Stimulated activated CD4-positive, alpha-beta T cell treated with anti-CD3 and anti-CD28 coated beads, Interleukin-4, amount 100 ng/mL, for 48 hours (primary cell): ENCODE results near the gene TMPRSS4.

Experiments
- DNase-seq, 2 donors: peaks; one replicate each; pipeline ENCODE4 v3.0.0-alpha.2; 2020; ENCODE audit warnings: low read depth in 2 of 2

Gene TMPRSS4

DNA sequence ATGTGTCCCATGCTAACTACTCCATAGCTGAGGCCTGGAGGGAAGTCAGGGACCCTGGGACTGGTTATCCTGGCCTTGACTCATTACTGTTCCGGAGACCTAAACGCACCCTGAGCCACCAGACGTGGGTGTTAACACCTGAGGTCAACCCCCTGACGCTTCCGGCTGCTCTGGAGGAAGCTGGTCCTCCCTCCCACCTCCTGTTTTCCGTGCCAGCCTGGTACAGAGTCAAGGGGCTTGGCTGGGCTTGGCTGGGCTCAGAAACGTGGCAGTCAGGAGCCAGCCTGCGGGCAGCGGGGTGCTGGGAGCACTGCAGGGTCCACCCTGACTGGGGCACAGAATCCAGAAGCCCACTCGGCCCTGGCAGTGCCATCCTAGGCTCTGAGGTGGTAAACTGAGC is 2.6 kb downstream of the TMPRSS4 start:
- no peak for DNase-seq

DNA sequence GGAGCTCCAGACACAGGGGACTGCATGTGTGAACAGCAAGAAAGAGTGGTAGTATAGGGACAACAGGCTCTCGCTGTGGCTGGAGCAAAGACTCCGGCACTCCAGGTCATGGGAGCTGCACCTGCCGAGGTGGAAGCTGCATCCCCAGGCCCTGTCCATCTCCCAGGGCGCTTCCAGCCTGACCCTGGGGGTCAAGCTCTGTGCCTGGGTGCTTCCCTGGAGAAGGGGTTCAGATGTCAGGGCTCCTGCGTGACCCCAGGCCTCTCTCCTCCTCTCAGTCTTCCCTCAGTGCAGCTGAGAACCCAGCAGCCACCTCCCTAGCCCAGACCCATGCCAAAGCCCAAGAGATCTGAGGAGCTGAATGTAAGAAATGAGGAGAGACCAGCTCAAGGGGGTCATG is 3.4 kb downstream of the TMPRSS4 start:
- no peak for DNase-seq

DNA sequence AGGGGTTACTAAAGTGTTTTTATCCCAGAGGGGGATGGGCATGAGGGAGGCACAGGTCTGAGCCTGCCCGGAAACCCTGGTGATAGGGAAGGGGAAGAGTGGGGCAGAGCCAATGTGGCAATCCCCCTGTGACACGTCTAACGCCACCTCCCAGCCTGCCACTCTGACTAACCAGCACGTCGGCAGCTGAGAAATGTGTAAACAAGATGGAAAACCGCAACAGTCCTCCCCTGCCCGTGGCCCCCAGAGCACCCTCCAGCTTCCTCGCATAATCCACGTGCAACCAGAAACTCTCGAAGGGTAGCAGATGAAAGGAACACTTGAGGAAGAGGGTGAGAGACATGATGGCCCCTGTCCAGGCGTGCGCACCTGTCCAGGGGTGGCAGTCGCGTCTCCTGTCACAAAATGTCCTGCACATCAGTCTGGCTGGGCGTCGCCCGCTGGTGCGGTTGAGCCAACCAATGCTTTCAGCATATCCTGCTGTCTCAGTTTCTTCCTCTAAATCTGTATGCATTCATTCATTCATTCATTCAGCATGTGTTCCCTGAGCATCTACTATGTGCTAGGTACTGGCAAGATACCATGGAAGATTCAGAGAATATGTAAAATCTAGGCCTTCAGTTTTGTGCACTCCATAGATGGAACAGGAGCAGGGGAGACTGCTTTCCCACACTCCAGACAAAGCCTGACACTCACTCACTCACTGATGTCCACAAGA is 4.5 kb downstream of the TMPRSS4 start:
- no peak for DNase-seq

DNA sequence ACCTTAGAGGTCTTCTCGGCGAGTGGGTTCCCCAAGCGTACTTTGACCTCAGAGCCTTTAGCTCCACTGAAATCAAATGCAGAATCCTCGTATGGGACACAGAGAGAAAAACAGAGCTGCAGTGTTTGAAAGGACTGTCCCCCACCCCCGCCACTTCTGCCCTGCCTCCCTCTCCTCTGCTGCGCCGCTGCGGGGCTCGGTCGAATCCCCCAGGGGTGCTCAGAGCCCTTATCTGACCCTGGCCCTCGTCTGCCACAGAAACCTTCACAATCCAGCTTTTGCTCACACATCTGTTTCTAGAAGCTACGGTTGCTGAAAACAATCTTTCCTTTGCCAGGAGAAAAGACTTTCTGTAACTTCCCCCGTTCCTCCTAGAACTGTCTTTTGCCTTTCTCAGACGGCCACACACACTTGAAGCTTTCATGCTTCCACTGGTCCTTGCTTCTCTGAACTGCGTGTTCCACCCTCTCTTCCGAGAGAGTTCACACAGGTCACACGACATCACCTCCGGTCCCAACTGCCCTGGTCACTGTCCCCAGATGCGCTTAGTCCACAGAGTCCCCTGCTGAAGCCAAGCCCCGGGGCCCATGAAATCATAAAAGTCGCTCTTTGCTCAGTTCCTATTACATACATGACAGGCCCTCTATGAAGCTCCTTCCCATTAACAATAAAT is 6.1 kb downstream of the TMPRSS4 start:
- DNase-seq: no peak

DNA sequence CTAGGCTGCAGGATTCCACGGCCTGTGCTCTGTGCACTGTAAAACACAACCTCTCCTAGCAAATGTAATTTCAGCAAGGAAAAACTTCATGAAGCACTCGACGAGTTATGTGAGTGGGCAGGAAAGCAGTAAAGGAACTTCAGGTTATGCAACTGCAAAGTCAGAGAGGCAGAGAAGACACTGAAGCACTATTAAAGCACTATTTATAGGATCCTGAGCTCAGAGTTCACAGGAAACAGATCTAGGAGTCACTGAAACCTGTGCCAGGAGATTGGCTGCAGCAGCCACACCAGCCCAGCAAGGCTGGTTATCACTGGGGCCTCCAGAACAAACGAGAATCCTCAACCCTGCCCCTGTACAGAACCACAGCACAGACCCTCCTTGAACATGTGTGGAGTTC is 7.4 kb downstream of the TMPRSS4 start:
- no peak for DNase-seq

DNA sequence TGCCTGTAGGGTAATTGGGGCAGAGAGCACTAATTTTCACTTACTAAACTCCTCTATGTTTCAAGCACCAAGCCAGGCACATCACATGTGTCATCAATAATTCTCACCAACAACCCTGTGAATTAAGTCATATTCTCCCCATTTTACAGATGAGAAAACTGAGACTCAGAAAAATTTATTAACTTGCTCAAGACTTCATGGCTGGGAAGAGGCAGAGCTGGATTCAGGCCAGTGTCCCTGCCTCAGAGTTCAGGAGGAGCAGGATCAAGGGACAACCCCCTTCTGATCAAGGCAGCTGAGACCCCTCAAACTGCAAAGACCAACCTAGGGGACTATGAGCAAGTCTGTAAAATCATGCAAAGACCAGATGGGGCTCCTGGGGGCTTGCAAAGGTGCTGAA is 7.8 kb downstream of the TMPRSS4 start:
- no peak for DNase-seq

DNA sequence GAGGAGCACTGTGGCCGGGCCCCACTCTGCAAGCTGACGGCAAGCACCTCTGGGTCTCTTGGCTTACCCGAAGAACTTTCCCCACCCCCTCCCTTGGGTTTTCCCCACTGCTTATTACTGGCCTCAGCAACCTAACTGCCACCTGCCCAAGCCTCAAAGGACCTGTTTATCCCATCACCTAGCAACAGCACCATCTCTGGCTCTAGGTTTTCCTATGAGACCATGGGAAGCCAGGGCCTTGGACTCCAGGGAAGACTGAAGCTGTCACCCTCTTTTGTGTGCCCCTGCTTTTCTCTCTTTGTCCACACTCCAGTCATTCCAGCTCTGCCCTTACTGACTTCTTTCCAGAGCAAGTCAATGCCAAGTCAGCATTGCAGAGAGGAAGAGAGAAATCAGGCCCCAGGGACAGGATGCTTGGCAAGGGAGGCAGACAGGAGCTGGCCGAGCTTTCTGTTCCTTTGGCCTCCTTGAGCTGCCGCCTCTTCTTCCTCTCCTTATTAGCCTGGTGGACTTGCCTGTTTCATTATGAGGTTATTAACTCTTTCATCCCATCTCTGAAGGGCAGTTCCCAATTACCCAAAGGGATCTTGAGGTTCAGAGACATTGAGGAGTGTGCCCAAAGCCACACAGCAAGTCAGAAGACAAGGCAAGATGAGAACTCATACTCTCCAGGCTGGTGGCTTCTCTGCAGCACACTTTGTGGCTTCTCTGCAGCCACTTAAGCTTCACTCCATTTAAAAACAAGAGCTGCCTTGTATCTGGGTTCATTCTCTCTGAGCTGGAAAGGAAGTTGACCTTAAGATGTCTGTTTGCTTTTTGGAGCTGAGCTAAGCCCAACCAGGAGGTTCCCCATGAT is 10.3 kb downstream of the TMPRSS4 start, which contains the start of gene SMIM35:
TSS of gene SMIM35 (minus strand) at position 51 of the 856 bp plus-strand sequence. CDS start 206 bp downstream, outside the sequence.
- no peak for DNase-seq

DNA sequence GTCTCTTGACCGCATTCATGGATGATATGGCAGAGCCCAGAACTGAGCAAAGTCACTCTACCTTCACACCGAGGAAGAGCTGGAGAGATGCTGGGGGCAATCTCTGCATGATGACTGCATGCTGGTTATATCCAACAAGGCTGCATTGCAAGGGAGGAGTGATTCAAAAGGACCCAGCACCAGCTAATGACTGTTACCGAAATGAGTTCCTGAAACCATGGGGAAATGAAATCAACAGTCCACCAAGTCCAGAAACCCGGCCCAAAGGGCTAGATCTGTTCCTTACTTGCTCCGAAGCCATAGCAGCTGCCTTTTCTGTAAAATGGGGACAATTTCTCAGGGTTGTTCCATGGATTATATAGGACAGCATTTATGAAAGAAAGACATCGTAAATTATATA is 11.1 kb downstream of the TMPRSS4 start:
- no peak for DNase-seq

DNA sequence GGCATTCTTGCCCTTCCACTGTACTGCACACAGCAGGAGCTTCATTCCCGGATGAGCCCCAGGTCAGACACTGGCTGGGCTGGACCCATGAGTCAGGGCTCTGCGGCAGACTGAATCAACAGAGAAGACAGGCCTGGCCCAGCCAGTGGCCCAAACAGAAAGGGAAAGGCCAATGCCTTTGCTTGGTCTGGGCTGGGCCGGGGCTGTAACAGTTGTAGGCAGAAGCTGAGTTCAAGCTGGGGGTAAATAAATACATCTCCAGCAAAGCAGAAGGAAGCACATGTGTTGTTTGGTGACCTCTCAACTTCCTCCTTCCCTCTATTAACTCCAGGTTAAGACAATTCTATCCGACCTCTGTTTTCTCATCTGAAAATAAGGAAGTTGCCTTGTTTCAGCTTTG is 11.7 kb downstream of the TMPRSS4 start:
- DNase-seq: no peak

DNA sequence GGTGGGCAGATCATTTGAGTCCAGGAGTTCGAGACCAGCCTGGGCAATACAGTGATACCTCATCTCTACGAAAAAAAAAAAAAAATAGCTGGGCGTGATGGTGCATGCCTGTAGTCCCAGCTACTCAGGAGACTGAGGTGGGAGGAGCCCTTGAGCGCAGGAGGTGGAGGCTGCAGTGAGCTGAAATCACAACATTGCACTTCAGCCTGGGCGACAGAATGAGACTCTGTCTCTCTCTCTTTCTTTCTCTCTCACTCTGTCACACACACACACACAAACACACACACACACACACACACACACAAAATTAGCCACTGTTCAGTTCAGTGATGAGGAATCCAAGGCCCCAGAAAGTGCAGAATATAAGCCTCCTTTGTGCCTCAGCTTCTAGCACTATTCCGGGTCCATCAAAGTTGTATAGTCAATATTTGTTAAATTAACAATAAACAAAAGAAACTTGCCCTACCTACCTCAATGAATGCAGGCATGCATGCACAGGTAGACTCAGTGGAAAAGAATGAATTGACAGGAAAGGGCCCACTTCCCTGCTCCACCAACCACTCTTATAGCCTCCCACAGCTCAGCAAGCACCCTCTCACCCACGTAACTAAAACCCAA is 13.8 kb downstream of the TMPRSS4 start:
- no peak for DNase-seq

DNA sequence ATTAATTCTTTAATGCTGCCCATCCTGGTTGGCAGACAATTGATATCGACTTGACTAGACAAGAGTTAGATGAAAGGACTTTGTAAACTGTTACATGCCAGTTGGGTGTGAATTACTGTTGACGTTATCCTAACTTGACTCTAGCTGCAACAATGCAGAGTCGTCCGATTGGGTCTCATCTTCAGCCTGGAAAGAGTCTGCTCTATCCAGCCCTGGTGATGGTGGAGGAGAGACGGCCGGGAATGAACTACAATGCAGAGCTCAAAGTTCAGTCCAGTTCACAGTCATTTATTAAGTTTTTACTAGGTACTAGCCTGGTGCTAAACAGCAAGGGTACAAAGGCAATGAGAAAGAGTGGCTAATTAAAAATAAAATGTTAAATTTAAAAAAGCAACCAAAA is 14.8 kb downstream of the TMPRSS4 start:
- no peak for DNase-seq

DNA sequence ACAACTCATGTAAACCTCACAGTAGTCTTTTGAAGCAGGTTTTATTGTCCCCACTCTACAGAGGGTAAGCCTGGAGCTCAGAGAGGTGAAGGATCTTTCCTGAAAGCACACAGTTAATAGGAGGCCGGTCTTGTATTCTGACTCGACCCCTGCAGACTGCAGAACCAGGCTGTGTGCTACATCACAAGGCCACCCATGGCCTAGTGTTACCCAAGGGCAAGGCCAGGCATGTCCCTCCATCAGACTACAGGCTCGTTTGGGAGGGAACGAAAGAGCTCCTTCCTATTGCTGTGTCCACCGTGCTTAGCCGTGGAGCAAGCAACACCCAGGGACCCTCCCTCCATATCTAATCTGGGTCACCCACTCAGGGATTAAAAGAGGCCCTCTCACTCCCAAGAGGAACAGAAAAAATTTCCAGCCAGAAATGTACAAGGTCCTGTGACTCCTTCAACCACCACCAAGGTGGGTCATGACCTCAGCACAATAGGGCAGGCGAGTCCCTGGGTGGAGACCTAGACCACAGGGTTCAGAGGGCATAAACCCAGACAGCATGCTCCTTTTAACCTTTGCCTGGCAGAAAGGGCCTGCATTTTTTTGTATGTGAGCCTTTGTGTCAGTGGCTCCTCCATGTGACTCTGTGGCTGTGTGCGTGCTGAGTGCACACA is 16.2 kb downstream of the TMPRSS4 start:
- DNase-seq: no peak

DNA sequence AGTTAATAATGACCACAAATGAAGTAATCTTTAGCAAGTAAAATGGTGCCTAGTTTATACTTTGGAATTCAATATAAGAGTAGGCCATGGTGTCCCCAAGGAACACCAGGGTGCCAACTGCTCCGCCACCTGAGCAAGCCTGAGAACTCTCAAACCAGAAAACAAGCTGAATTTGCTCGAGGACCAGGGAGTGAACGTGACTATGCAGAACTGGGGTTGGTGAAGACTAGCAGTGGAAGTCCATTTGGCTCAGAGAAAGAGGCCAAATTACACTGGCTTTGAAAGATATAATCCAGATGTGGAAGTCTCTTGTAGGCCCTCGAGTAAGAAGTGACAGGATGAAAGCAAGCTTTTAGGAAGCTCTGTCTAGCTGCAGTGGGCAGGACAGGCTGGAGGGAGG is 18.6 kb downstream of the TMPRSS4 start:
- DNase-seq: no peak

DNA sequence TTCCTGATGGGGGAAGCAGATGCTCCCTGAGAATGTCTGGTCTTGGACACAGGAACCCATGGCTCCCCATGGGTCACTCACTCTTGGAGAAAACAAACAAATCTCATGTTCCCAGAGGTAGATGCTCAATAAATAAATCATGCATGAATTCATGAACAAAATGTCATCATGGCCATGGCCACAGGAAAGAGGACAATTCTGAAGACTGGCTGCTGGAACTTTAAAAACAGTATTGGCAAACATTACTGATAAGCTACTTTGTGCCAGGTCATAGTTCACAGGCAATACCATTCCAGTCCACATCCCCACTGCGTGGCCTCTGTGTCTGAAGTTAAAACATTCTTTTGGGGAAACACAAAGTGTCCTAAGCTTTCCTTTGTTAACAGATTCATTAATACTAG is 19.1 kb downstream of the TMPRSS4 start:
- DNase-seq: no peak

DNA sequence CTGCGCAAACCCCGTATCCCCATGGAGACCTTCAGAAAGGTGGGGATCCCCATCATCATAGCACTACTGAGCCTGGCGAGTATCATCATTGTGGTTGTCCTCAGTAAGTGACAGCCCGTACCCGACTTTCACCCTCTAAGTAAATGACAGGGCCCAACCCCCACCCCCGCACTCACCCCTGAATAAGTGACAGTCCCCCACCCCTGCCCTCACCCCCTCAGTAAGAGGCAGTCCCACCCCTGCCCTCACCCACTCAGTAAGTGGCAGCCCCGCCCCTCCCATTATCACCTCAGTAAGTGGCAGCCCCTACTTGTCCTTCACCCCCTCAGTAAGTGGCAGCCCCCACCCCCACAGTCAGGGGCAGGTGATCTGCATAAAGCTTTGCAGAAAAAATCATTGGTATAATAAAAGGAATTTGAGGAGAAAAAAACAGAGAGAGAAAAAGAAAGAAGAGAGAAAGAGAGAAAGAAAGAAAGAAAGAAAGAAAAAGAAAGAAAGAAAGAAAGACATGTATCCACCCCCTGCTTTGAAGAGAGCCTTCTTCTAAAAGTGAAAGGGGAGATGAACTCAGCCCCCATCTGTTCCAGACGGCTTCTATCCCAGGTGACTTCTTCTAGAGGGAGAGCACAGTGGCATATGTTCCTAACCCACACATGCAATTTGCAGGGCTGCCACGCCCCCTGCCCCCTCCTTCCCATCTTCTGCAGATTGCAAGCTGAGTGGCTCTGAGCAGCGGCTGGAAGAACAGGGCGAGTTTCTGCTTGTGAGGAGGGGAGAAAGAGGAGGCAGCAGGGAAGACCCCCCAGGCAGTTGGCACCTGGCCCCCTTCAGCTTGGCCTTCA is 22.3 kb downstream of the TMPRSS4 start:
- DNase-seq: no peak

DNA sequence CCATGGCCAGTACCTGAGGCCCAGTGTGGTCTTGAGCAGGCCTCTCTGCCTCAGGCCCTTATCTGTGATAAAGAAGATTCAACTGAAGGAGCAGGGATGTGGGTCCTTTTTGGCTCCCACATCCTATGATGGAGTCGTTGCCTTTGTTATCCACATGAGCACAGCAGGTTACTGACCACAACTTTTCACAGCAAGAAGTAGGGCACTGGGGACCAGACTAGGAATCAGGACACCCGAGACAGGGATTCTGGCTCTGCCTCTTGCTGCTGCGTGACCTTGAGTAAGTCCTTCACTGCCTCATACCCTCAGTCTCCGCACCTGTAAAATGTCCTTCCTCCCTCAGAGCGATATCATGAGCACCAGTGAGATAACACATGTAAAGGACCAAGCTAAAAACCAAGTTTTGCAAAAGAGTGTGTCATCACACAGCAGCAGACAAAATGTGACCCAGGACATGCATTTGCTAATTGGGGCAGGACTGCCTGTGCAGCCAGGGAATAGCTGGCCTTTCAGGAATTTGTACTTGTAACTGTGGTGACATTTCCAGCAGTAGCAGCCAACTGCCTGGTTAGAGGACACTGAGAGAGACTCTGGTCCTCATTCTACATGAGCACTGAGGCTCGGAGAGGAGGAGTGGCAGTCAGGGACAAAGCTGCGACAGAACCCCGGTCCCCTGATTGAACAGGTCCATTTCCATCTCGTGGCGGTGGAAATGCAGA is 23.1 kb downstream of the TMPRSS4 start:
- no peak for DNase-seq

DNA sequence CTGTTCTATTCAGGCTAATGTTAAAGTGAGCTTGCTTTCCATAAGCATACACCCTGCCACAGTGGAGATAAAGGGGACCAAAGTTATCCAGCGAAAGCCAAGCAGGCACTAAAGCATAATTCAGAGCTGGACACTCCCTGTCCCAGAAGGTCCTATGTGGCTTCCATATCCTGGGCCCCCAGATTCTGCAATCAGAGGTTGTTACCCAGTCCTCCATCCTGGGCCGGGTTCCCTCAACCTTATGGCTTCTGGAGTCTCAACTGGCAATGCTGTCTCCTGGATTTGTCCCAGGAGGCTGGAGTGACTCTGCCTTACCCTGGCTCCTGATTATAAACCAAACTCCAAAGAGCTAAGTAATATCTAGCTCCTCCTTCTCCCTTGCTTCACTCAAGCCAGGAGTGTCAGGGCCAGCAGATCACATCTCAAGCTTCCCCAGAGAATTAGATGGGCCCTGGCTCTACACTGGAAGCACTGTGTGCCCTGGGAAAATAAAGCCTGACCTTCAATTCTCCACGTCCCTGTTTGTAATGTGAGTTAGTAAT is 23.9 kb downstream of the TMPRSS4 start:
- DNase-seq: no peak

DNA sequence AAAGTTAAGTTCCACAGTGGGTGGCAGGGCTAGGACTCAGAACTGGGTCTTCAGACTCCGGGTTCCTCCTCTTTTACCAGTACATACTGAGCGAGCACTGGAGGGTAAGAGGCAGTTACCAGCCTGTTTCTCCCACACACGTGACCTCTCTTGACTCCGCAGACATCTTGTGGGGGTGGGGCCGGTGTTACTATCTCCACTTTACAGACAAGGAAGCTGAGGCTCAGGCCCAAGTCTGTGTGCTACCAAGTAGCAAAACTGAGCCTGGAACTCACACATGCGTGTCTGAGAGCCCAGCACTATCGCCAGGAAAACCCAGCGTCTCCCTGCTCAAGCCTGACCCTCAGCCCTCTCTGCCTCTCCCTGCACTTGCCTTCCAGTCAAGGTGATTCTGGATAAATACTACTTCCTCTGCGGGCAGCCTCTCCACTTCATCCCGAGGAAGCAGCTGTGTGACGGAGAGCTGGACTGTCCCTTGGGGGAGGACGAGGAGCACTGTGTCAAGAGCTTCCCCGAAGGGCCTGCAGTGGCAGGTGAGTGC is 25.9 kb downstream of the TMPRSS4 start:
- DNase-seq: no peak

DNA sequence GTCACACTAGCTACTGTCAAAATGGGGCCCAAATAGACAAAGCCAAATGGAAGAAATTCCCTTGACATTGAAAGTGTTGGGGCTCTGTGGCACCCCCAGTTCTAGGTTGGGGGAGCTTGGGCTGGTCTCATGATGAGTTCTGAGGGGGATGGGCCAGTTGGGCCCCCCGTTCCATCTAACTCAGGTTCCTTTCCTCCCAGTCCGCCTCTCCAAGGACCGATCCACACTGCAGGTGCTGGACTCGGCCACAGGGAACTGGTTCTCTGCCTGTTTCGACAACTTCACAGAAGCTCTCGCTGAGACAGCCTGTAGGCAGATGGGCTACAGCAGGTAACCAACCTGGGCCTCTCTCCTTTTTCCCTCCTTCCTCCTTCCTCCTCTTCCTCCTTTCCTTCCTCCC is 27.6 kb downstream of the TMPRSS4 start:
- no peak for DNase-seq
